Kidney tubule cell (primary cell): Measurements from ENCODE around the gene STARD13.

ENCODE experiments used
- DNase-seq: peaks from one replicate; pipeline ENCODE4 v3.0.0-alpha.2; 2018; ENCODE audit warnings: low spot score

STARD13 gene

DNA sequence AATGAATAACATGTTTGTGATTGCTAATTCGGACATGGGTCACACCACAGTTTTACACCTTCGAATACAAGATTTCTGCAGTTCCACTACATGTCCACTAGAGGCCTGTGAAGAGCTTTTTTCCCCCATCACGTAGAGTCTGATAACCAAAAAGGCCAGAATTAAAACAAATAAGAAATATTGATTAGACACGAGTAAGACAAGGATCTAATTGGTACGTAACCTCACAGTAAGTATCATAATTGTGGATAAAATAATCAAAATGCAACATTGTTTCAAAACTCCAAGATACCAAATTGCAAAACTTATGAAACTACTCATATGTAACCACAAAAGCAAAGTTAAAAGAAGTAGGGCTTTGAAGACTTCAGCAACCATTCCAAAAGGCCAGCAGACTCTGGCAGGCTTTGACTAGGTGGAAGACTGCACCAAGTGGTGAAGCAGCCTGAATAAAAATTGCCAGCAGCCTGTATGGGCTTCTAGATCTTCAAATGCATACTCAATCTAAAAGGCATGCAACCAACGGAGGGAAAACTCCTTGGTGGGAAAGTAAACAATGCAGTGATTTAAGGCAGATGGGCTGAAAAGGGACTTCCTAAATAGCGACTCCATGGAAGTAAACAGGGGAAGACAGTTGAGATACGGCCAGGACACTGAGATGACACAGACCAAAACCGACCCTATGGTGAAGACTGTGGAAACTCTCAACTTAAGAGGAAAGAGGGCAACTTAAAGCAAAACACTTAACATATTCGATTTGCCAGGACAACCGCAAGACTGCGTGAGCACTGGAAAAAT, 56.7 kb downstream of the STARD13 start:
- peak; percentile 59 for DNase-seq

DNA sequence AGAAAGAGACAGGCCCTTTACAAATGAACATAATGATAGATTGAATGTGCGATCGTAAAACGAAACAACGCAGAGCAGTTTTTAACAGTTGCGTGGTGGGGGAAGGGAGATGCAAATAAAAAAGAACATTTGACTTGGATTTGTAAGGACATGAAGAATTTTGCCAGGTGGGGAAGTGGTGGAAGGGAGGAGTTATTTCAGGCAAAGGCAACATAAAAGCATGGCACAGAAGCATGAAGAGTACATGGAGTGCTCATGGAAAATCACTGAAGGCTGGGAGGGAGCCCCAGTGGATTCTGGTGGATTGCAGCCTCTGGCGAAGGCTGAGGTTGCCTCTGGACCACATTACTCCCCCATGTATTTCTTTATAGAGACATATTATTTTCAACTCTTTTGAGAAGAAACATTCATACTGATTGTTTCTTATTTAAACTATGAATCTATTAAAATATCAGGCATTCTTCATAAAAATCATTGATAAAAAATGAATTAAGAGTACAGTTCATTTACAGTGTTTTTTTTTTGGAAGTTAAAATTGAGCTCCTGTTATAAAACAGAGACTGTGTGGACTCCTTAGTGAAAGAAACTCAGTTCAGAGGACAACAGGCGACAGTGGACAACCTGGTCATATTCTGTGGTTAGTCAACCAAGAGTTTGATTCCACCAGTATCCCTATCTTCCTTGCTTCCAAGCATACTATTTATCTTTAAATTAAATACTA, 57.5 kb downstream of the STARD13 start:
- no peak for DNase-seq

- DNase-seq, result no peak
Measured at GRCh38 chr13:33224686-33225085, 60.9 kb downstream of the STARD13 start.

DNA sequence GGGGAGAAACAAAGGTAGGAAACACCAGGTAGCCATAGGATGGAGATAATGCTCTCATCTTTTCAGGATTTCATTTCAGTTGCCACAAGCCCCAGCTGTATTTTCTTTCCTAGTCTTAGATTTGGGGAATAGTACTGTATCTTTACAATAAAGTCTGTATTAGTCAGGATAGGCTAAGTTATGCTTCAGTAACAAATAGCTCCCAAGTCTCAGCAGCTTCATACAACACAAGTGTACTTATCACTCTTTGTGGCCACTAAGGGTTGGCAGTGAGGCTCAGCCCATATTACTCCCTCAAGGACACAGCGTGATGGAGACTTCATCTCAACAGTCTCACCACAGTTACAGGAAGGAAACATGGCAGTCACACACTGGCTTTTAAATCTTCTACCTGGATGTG, 61.4 kb downstream of the STARD13 start:
- no peak for DNase-seq

DNA sequence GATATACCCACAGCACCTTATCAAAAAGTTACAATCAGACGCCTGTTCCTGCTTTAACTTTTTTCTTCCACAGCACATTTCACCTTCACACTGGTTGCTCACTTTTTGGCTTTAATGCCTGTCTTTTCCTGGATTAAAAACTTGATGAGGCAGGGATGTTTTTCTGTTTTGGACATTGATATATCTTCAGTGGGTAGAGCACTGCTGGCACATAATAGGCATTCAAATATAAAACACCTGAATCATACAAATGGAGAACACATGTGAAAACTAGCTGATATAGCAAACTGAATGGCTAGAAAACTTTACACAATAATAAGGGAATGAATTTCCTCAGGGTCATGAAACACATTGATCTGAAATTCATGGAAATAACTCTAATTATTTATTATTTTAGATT, 65.6 kb downstream of the STARD13 start:
- DNase-seq, result no peak

DNA sequence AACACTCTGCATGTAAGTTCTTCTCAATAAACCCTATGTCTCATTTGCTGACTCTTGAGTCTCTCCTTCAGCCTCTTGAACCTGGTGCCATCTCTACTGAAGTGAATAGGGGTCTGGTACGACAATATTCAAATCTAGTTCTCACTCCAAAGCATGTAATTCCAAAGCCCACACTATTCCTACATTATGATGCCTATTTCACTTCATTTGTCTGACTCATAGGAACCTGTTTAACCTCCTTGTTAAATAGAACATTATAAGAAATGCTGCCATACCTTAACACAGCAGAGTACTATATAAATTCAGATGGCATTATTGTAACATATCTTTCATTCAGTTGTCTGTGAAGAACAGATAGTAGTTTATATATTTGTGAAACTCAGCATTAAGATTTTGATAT, 67.1 kb downstream of the STARD13 start:
- DNase-seq, result no peak

DNA sequence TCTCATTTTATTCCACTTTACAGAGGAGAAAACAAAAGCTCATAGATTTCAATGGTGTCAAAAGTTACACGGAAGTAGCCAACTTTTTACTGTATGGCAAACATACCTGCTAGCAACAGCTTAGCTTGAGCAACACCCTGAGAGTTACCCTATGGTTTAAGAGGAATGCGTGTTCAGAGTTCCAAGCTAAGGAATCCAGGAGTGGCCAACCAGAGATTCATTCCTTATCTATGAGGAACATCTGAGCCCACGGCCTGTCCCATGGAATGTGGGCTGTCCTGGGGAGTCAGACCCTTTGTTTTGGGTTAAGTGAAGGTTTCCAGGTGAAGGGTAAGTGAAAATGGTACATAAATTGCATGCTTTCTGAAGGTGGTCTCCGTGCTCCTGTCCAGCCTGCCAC, 67.5 kb downstream of the STARD13 start:
- DNase-seq, result peak; percentile 78

DNA sequence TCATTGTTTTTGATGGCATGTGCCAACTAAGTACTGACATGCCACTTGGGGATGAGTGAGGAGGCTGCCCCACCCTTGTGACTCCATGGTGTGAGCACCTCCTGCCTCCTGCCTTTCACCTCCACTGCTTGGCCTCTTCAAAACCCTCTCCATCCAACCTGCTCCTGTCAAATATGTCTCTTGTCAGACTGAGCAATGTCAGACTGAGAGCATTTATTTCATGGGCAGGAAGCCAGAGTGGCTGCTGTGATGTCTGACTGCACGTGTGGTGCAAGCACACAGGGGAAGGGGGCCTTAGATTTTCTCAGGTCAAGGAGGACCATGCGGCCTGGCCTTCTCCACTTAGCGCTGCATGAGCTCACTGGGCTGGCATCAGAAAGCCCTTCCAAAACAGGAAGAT, 68.3 kb downstream of the STARD13 start:
- DNase-seq, result no peak

- DNase-seq, result no peak
Measured at GRCh38 chr13:33213797-33214196, 71.8 kb downstream of the STARD13 start.

DNA sequence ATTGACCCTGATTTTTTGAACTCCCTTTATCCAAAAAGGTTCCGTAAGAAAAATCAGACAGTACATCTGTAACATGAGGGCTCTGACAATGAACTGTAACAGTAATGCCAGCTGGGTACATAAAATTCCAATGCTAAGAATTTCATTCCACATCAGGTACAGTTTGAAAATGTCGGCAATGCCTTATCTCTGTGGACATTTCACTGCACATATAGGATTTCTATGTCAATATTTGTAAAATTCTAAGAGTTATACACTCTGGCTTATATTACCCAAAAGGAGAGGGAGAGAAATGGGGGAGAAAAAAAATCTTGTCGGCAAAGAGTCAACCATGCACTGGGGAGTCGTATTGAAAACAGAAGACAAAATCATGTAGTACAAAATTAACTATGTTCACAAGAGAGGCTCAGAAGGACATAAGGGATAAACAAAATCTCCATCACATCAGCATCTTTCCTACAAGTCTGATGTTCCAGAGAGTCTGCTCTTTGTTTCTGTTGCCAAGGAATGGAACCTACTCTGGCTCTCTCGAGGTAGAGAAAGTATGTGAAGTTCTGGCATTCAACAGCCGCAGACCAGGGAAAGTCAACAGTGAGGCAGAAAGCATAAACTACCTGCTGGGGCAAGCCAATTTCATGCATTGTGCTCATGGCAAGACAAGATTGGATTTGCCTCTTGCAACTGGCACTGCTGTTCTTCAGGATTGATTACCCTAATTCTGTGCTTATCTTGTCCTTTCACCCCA, 72.4 kb downstream of the STARD13 start:
- DNase-seq, result peak; percentile 32

DNA sequence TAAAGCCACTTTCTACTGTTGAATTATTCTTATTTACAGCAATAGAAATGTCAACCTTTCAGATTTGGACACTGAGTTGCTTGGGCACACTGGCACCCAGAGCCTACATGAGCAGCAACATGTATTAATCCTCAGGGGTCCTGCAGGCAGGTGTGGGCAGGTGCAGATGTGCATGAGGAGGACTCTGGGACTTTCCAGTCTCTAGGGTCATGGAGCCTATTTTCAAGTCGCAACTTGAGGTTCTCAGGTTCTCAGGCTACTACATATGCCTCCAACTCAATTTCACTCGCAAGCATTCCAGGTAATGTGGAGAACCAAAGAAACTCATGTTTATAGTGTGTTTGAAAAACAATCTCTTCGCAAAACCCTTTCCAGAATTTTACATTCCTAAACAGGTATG, 73.2 kb downstream of the STARD13 start:
- DNase-seq, result no peak

DNA sequence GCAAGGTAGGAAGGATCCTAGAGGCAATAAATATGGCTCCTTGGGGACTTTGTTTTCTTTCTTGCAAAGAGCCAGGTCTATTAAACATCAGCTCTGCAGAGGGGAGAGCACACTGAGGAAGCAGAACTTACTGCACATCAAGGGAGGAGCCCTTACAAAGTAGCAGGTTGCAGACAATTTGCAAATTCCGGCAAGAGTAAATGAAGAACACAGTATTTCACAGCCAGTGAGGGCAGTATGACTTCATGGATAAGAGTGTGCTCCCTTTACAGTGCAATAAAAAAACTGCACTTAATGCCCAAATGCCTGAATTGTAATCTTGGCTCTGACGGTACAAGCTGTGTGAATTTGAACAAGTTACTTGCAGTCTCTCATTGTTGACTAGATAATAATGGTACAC, 75.5 kb downstream of the STARD13 start:
- DNase-seq, result no peak

DNA sequence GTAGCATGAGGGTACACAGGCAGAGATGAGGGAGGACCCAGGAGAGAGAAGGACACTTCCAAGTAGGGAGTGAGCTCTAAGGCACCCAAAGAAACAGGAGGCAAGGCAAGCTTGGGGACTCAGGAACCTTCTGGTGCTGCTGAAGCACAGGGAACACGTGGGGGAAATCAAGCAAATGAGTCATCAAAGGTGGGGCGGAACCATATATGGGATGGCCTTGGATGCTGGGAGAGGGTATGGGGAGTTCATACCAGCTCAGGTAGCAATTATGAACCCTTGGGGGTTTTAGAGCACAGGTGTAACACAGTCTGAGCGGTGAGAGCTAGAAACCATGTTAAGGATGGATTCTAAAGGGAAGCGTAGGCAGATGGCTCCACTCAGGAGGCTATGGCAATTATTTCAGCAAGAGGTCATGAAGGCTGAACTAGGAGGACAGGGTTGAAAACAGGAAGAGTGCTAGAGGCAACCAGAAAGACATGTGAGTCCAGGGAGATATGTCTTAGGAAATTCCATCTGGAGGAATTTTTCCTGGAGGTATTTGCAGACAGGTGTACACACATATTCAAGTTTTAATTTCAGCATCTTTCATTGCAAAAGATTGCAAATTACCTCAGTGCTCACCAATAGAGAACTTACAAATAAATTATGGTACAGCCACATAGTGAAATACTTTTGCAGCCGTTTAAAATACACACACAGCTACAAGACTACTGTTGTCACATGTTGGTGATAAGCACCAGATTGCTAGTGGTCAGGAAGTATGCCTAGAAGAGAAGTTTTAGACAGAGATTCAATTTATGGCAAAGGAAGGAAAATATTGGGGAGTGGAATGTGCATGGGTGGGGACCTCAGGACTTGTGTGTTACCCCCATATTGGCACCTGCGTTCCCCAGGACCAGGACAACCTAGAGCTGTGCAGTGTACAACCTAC, 77.0 kb downstream of the STARD13 start:
- DNase-seq, result no peak

- no peak for DNase-seq
Measured at GRCh38 chr13:33207615-33207961, 78.0 kb downstream of the STARD13 start.

GRCh38 chr13:33206945-33207614, 78.5 kb downstream of the STARD13 start:
- DNase-seq, result no peak

GRCh38 chr13:33206425-33206824, 79.1 kb downstream of the STARD13 start:
- peak; percentile 60 for DNase-seq

DNA sequence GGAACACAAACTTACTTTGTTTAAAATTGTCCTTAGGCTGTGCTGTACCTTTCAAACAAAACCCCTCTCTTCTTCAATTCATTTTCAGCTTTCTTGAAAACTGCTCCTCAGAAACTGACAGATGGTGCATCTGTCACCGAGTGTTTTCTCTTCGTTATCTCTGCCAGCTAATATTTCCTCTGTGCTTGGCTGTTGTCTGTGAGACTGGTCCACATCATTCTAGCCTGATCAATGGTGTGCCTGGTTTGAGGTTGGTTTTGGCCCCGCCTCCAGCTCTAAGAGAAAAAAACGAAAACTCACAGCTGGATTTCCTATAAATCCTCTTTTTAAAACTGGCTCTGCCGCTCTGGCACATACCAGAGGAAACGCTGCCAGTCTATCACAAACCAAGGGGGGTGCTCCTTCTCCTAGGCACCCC, 79.7 kb downstream of the STARD13 start:
- DNase-seq, result no peak

DNA sequence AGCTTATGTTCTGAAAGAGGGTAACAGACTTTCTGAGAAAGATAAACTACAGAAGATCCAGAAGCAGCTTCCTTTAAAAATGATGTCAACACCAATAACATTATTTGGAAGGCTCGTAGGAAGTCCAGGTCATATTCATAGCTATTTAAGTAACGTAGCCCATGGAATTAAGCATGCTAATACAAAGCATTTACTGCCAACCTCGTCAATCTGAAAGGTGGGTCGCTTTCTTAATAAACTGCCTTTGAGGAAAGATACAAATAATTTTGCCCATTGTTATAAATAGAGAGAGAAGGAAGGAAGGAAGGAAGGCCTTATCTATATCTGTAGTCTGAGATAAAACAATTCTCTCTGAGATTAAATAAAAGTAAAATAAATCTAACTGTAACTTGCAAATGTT, 80.3 kb downstream of the STARD13 start:
- no peak for DNase-seq

- DNase-seq, result no peak
Measured at GRCh38 chr13:33204130-33204927, 81.2 kb downstream of the STARD13 start.

DNA sequence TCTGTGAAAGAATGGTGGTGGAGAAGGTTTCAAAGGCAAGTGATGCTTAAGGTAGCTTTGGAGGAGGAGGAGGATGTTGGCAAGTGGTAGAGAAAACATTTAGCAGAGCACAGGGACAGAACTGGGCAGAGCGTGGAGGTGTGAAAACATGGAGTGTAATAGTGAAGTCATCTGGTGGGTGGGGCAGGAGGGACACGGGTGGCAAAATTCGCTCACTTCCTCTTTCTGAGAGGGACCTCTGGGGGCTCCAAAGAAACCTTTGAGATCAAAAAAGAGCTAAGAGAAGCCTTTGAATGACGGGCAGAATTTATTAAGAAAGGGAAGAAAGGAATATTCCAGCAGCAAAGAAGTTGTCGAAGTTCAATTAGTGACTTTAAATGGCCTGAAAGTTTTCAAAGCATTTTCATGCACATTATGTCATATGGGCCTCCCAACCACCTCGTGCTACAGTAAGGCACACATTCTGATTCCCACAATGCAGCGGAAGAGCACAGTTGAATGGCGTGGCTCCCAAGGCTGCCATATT, 82.8 kb downstream of the STARD13 start:
- no peak for DNase-seq
